H1 (cell line): ENCODE data around the gene HERC3. TPM values are rescaled to one million over a fixed set of nuclear protein-coding genes. Genes with fewer than 3 reads are reported as not detected.

ENCODE experiments used
- CTCF ChIA-PET: fragments of 300-600 bp; sonication (Branson Sonifier 250); formaldehyde crosslinking; loops from one replicate; lab custom pipeline; 2021; ENCODE audit not compliant: partially characterized antibody; lab: Charles Lee
- POLR2A ChIA-PET: fragments of 300-600 bp; sonication (Branson Sonifier 250); formaldehyde crosslinking; loops from one replicate; lab custom pipeline; 2021; ENCODE audit warnings: inconsistent platforms; ENCODE audit not compliant: partially characterized antibody; lab: Charles Lee
- DNase-seq, 2 experiments: peaks; one replicate each; pipeline versions ENCODE4 v3.0.0 to v3.0.0-alpha.2; 2010 to 2022; ENCODE audit warnings: low spot score in 2 of 2, low read depth in 1 of 2, mixed read lengths in 1 of 2
- FAIRE-seq: peaks from 2 replicates; lab custom pipeline; 2011; peaks lifted over from hg19 to GRCh38; lab: Jason Lieb, UNC
- H2AFZ ChIP-seq: 2 replicates; pipeline ENCODE4 v1.8.1; 2012; ENCODE audit warnings: low read length, inconsistent platforms
- H2AK5ac ChIP-seq: 2 replicates; pipeline ENCODE4 v1.6.1; 2013; ENCODE audit warnings: low read depth, low read length
- H2BK120ac ChIP-seq: replicated peaks from 2 replicates; pipeline ENCODE3; 2013; ENCODE audit warnings: low read depth, low read length, inconsistent platforms
- H2BK12ac ChIP-seq: 2 replicates; pipeline ENCODE4 v1.6.1; 2013; ENCODE audit warnings: low read depth, low read length
- H2BK15ac ChIP-seq: 2 replicates; pipeline ENCODE4 v1.6.1; 2013; ENCODE audit warnings: low read length
- H2BK20ac ChIP-seq: 2 replicates; pipeline ENCODE4 v1.6.1; 2013; ENCODE audit warnings: low read length
- H2BK5ac ChIP-seq: 2 replicates; pipeline ENCODE4 v1.6.1; 2013; ENCODE audit warnings: low read depth, low read length
- H3K14ac ChIP-seq: 2 replicates; pipeline ENCODE4 v1.6.1; 2013; ENCODE audit warnings: inconsistent platforms; ENCODE audit not compliant: insufficient read length
- H3K18ac ChIP-seq: 2 replicates; pipeline ENCODE4 v1.6.1; 2013; ENCODE audit warnings: low read length; ENCODE audit errors: extremely low read depth
- H3K23ac ChIP-seq: 2 replicates; pipeline ENCODE4 v1.6.1; 2013; ENCODE audit warnings: inconsistent platforms; ENCODE audit not compliant: insufficient read length
- H3K23me2 ChIP-seq: 2 replicates; pipeline ENCODE4 v1.6.1; 2013; ENCODE audit warnings: low read depth, low read length
- H3K27ac ChIP-seq: 2 replicates; pipeline ENCODE4 v1.6.1; 2011; ENCODE audit warnings: low read depth, low read length, inconsistent platforms
- H3K27me3 ChIP-seq, 4 experiments: replicated peaks in 1 of 4; 1 replicate in 1 of 4; 2 replicates in 3 of 4; pipeline versions ENCODE4 v1.6.1 to v1.8.1; 2011 to 2013; ENCODE audit warnings: low read length in 3 of 4, mild to moderate bottlenecking in 3 of 4, inconsistent platforms in 2 of 4, mixed read lengths in 2 of 4, moderate library complexity in 1 of 4; ENCODE audit not compliant: control insufficient read depth in 3 of 4, insufficient read depth in 3 of 4; ENCODE audit errors: extremely low read depth in 1 of 4
- H3K36me3 ChIP-seq, 4 experiments: 2 replicates each; pipeline versions ENCODE4 v1.6.1 to v1.8.1; 2011 to 2013; ENCODE audit warnings: mild to moderate bottlenecking in 4 of 4, low read length in 3 of 4, moderate library complexity in 2 of 4, control low read depth in 1 of 4, inconsistent platforms in 1 of 4; ENCODE audit not compliant: insufficient read depth in 4 of 4, control insufficient read depth in 2 of 4
- H3K4ac ChIP-seq: replicated peaks from 2 replicates; pipeline ENCODE3; 2013; ENCODE audit warnings: low read length, low read depth, mixed read lengths, inconsistent platforms; ENCODE audit not compliant: insufficient read length
- H3K4me1 ChIP-seq, 4 experiments: replicated peaks in 1 of 4; 1 replicate in 1 of 4; 2 replicates in 3 of 4; pipeline versions ENCODE4 v1.6.1 to v1.8.1; 2011 to 2013; ENCODE audit warnings: low read length in 3 of 4, inconsistent platforms in 2 of 4, mixed read lengths in 1 of 4; ENCODE audit not compliant: insufficient read depth in 4 of 4, control insufficient read depth in 3 of 4
- H3K4me2 ChIP-seq, 2 experiments: 2 replicates each; pipeline versions ENCODE4 v1.6.1 to v1.8.1; 2011 to 2013; ENCODE audit warnings: low read depth in 2 of 2, low read length in 2 of 2, control low read depth in 1 of 2, inconsistent platforms in 1 of 2, mild to moderate bottlenecking in 1 of 2; ENCODE audit not compliant: insufficient read depth in 1 of 2
- H3K4me3 ChIP-seq, 4 experiments: fragments of 200-600, 300-600 bp in 1 of 4; sonication (generic), shearing (Covaris generic), sonication (Bioruptor Twin) in 1 of 4; 2 replicates each; pipeline versions ENCODE4 v1.5.1 to v1.8.1; 2011 to 2016; ENCODE audit warnings: low read length in 4 of 4, low read depth in 3 of 4, control low read depth in 2 of 4, inconsistent platforms in 2 of 4, mild to moderate bottlenecking in 2 of 4, mixed read lengths in 1 of 4, moderate library complexity in 1 of 4; ENCODE audit not compliant: insufficient read depth in 2 of 4; ENCODE audit errors: extremely low read depth in 1 of 4
- H3K56ac ChIP-seq: replicated peaks from 2 replicates; pipeline ENCODE3; 2013; ENCODE audit warnings: low read depth, mild to moderate bottlenecking, mixed read lengths, low read length, inconsistent platforms; ENCODE audit not compliant: insufficient read length
- H3K79me1 ChIP-seq: 2 replicates; pipeline ENCODE4 v1.6.1; 2013; ENCODE audit warnings: low read depth, low read length, control low read depth
- H3K79me2 ChIP-seq, 2 experiments: 2 replicates each; pipeline versions ENCODE4 v1.6.1 to v1.8.1; 2012 to 2013; ENCODE audit warnings: low read length in 2 of 2, mild to moderate bottlenecking in 2 of 2, inconsistent platforms in 1 of 2; ENCODE audit not compliant: insufficient read depth in 2 of 2, control insufficient read depth in 1 of 2
- H3K9ac ChIP-seq, 4 experiments: replicated peaks in 1 of 4; 1 replicate in 1 of 4; 2 replicates in 3 of 4; pipeline versions ENCODE4 v1.6.1 to v1.8.1; 2011 to 2013; ENCODE audit warnings: low read depth in 3 of 4, low read length in 3 of 4, control low read depth in 2 of 4, mild to moderate bottlenecking in 2 of 4, moderate library complexity in 2 of 4, inconsistent platforms in 1 of 4; ENCODE audit errors: extremely low read depth in 1 of 4
- H3K9me3 ChIP-seq, 2 experiments: 2 replicates each; pipeline versions ENCODE4 v1.6.1 to v1.8.1; 2012 to 2013; ENCODE audit warnings: mild to moderate bottlenecking in 2 of 2, moderate library complexity in 2 of 2, control low read depth in 1 of 2, inconsistent platforms in 1 of 2, low read depth in 1 of 2, low read length in 1 of 2, mixed read lengths in 1 of 2; ENCODE audit not compliant: insufficient read depth in 2 of 2
- H4K20me1 ChIP-seq, 2 experiments: replicated peaks in 1 of 2; 2 replicates each; pipeline versions ENCODE3 to v1.8.1; 2011 to 2013; ENCODE audit warnings: inconsistent platforms in 2 of 2, low read length in 2 of 2, mild to moderate bottlenecking in 1 of 2; ENCODE audit not compliant: insufficient read depth in 2 of 2, control insufficient read depth in 1 of 2
- H4K5ac ChIP-seq: 2 replicates; pipeline ENCODE4 v1.6.1; 2013; ENCODE audit warnings: low read length, low read depth, mixed read lengths, inconsistent platforms; ENCODE audit not compliant: insufficient read length
- H4K8ac ChIP-seq: 2 replicates; pipeline ENCODE4 v1.8.0; 2013; ENCODE audit warnings: mild to moderate bottlenecking, moderate library complexity, low read length, inconsistent platforms; ENCODE audit not compliant: insufficient read depth; ENCODE audit errors: extremely low read depth
- H4K91ac ChIP-seq: replicated peaks from 2 replicates; pipeline ENCODE3; 2013; ENCODE audit warnings: low read length, mixed read lengths, inconsistent platforms; ENCODE audit not compliant: insufficient read length
- BACH1 ChIP-seq: IDR thresholded peaks from 2 replicates; pipeline ENCODE4 v1.6.1; 2012; ENCODE audit warnings: low read length, improper control_type of control experiment
- CBX5 ChIP-seq: fragments of 300-800, 300-1000 bp; sonication (generic); IDR thresholded peaks from 2 replicates; pipeline ENCODE4 v1.7.1; 2016; ENCODE audit warnings: antibody characterized with exemption, low read length, low read depth
- CEBPB ChIP-seq: IDR thresholded peaks from 2 replicates; pipeline ENCODE4 v1.6.1; 2012; ENCODE audit warnings: low read depth, low read length
- CHD1 ChIP-seq: IDR thresholded peaks from 2 replicates; pipeline ENCODE4 v1.6.1; 2012; ENCODE audit warnings: low read depth, low read length, improper control_type of control experiment
- POLR2A ChIP-seq, 2 experiments: IDR thresholded peaks; 1 replicate in 1 of 2; 2 replicates in 1 of 2; pipeline ENCODE4 v1.6.1; 2011; ENCODE audit warnings: low read depth in 2 of 2, low read length in 2 of 2, mild to moderate bottlenecking in 2 of 2; ENCODE audit errors: control extremely low read depth in 1 of 2
- SAP30 ChIP-seq: fragments of 300-600 bp; sonication (generic); IDR thresholded peaks from 2 replicates; pipeline ENCODE4 v1.7.1; 2012; ENCODE audit warnings: low read length, moderate library complexity, mild to moderate bottlenecking, inconsistent platforms; ENCODE audit not compliant: insufficient read depth, insufficient replicate concordance
- SIRT6 ChIP-seq: IDR thresholded peaks from one replicate; pipeline ENCODE4 v1.7.1; 2012; ENCODE audit warnings: low read length, inconsistent platforms
- ZNF274 ChIP-seq: IDR thresholded peaks from 2 replicates; pipeline ENCODE4 v1.7.0; 2012; ENCODE audit warnings: low read length, borderline replicate concordance; ENCODE audit errors: extremely low read depth
- WGBS, 2 experiments: shearing (Covaris generic) in 1 of 2; methylation state at CpG; one replicate each; pipeline versions ENCODE4 v1.1.6 to v1.1.7; 2013 to 2015; ENCODE audit warnings: low lambda C conversion rate in 2 of 2, mixed read lengths in 2 of 2, inconsistent platforms in 1 of 2, low coverage in 1 of 2, missing lambda C conversion rate in 1 of 2; ENCODE audit not compliant: insufficient replicate concordance in 2 of 2, insufficient coverage in 1 of 2, insufficient read length in 1 of 2; ENCODE audit errors: extremely low coverage in 1 of 2, missing lambda C conversion rate in 1 of 2; 5-methylcytosine and 5-hydroxymethylcytosine counted together
- polyA plus RNA-seq, 7 experiments: library from polyadenylated mRNA; depleted of rRNA in 3 of 7; stranded (reverse) in 5 of 7; unstranded in 2 of 7; fragments of >200 nt in 5 of 7; fragments of 200-250 nt in 2 of 7; gene quantifications; 1 replicate in 5 of 7; 2 replicates in 1 of 7; 4 replicates in 1 of 7; pipeline versions ENCODE4 v1.2.1 to v1.2.3, GENCODE V29; 2011 to 2013; ENCODE audit warnings: missing spikeins in 2 of 7, mixed read lengths in 2 of 7
- total RNA-seq: library from RNA; stranded (reverse); fragmentation: NEBNext Ultra II Directional; extraction: Animal tissue kit (Norgen Biotek cat#: 25700); gene quantifications from 2 replicates; pipeline ENCODE4 v1.2.1, GENCODE V29; 2021

Gene HERC3
- total and polyA plus RNA-seq, 2 of the 8 experiments (the other 6 are each of a cell fraction or from before 2014, with no cell fraction given): 1.4 to 5.7 TPM

GRCh38 chr4:88674979-88675378, 82.7 kb downstream of the HERC3 start:
- no peak overlapping the region for H4K91ac ChIP-seq
- H3K9me3 ChIP-seq: no peaks in the 10 kb centered on the region
- no peaks in the 10 kb centered on the region for H3K79me2 ChIP-seq
- WGBS, 2 experiments: 76% methylated on average over 2 of the region's 2 CpGs; no CpG with 5 or more reads in 1 of the 2 experiments
- no peak overlapping the region for H3K9ac ChIP-seq
- H4K5ac ChIP-seq: no peak overlapping the region
- H3K23ac ChIP-seq: no peak overlapping the region
- H2BK12ac ChIP-seq: no peak overlapping the region
- H3K4ac ChIP-seq: no peak overlapping the region
- H3K14ac ChIP-seq: no peak overlapping the region
- H2BK120ac ChIP-seq: no peak overlapping the region
- no peak overlapping the region for H2AFZ ChIP-seq
- no peak overlapping the region for H3K56ac ChIP-seq
- H2BK15ac ChIP-seq: no peak overlapping the region
- no peaks in the 10 kb centered on the region for H3K36me3 ChIP-seq
- H3K79me1 ChIP-seq: no peaks in the 10 kb centered on the region
- no peak for FAIRE-seq
- no peak overlapping the region for H3K27ac ChIP-seq
- H3K27me3 ChIP-seq: no peaks in the 10 kb centered on the region
- TF ChIP-seq CHD1: no peak
- TF ChIP-seq BACH1: no peak
- no peak for TF ChIP-seq CEBPB
- no peak for TF ChIP-seq ZNF274
- no peak for TF ChIP-seq CBX5
- no peak for TF ChIP-seq POLR2A (IDR thresholded peaks at IDR 0.05; ENCODE audit: control extremely low read depth in 1 of 2, low read depth in 2 of 2, low read length in 2 of 2)
- TF ChIP-seq SIRT6: no peak
- no peak for TF ChIP-seq SAP30
- H3K4me1 ChIP-seq: no peaks in the 10 kb centered on the region
- H4K8ac ChIP-seq: no peak overlapping the region
- no peak overlapping the region for H2BK5ac ChIP-seq
- ChIA-PET POLR2A (no interaction called here), CTCF (interaction anchor here (1.0 to 3.6 kb wide), 3 partner anchors 11 to 31 kb away, joined by 5 to 29 read pairs (median 10); no protein-coding TSS in a partner anchor)
- H3K23me2 ChIP-seq: no peaks in the 10 kb centered on the region
- H2BK20ac ChIP-seq: no peak overlapping the region
- no peak for DNase-seq
- H4K20me1 ChIP-seq: no peaks in the 10 kb centered on the region
- no peak overlapping the region for H3K18ac ChIP-seq
- no peak overlapping the region for H3K4me3 ChIP-seq
- no peak overlapping the region for H3K4me2 ChIP-seq
- H2AK5ac ChIP-seq: no peak overlapping the region
